T-helper 2 cell (primary cell): ENCODE data around the gene VPS29.
"Not testable (repeated sequence)": the region's sequence is repeated elsewhere in the genome, so short reads cannot be mapped to it uniquely, and the experiment has no call there.

ENCODE experiments used
- DNase-seq, 5 experiments: peaks; one replicate each; pipeline versions ENCODE4 v3.0.0 to v3.0.0-alpha.2; 2012 to 2022
- total RNA-seq, 2 donors: gene quantifications; one replicate each; lab custom pipeline; 2026; lab: John Stamatoyannopoulos, UW

The VPS29 gene
- 34.0 to 60.1 reads per million in 2 donors for total RNA-seq

DNA sequence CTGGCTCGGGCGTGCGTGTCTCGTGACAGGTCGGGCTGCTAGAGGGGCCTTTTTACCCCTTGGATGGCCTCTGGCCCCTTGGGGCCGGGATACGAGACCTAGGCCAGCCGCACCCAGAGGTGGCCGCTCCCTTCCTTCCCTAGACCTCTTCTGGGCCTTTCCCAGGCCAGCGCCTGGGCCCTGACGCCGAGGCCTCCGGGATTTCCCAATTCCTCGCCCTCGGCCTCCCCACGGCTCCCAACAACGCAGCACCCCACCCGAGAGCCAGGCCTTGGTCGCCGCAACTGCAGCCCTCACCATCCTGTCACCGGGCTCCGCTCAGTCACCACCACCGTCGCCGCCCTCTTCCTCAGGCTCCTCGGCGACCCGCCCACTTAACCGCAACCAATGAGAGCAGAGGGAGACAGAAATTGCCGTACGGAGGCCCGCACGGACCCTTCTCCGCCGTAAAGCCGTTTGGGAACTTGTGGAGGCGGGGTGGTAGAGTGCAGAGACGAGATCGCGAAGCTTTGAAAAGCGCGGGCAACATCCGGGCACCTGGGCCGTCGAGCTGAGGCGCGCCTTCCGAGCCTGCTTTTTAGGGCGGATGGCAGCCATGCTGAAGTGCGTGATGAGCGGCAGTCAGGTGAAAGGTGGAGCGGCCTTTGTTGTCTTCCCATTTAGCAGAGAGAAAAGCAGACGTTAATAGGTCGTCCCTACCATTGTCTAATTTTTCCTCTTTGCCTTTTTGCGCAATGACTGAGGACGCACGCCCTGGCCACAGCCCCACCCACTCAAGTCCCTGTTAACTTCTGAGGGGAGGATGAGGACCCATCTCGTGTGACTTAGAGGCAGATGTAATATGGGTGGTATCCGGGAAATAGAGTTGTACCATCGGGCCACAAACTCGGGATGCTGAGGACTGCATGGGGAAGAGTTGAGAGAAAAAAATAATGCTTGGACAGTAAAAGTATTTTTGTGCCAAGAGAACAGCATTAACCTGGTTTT lies at the start of gene VPS29, which contains the start of gene RAD9B:
VPS29 (minus strand) TSS at position 360 of the 987 bp plus-strand sequence; CDS start at position 300, 60 bp downstream.
RAD9B (plus strand) TSS at position 580 of the 987 bp plus-strand sequence; CDS start at position 587, 7 bp downstream.
- peak; percentile 97 to 100 (median 98) for DNase-seq

DNA sequence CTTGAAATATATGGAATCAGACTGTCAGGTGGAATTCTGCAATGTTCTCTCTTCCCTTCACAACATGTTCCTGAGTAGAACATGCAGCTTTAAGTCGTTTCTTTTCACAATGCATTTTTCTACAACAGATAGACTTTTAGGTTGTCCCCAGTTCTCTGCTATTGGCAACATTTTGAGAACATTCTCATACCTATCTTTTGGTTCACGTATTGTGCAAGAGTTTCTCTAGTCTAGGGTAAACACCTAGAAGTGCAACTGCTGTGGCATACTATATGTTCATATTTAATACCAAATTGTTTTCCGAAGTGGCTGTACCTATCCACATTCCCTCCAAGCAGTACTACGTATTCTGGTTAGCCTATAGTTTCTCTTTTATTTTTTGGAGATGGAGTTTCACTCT lies 49.1 kb upstream of the VPS29 start:
- DNase-seq: no peak

DNA sequence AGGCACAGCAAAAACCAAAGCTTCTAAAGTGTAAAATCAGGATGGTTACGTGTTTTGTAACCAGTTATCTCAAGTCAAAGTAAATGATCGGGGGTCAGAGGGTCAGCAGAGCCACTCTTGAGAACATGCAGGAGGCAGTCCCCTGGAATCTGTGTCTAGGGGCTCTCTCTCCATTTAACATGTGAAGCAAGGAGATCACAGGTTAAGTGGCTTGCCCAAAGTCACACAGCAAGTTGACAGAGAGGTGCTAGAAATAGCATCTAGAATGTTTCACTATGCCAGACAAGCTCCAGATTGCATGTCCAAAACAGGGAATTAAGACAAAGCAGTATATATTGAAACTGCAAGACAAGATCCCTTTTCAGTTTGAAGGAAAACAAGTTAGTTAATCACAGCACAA lies 47.8 kb upstream of the VPS29 start:
- no peak for DNase-seq

DNA sequence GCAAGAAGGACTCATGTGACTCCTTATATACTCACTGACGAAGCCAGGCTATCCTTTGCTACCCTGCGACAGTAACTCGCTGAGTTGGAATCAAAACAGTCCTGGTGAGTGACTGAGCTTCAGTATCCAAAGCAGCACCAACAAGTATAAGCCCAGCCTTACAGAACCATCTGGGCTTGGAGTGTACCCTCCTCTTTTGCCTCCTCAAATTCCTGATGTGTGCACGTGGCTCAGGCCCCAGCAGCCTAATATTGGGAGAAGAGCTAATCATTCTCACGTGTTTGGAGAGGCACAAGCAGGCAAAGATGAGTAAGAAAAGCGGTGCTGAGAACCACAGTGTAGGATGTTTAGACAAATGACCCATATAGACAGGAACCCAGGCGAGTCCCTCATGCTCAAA lies 46.8 kb upstream of the VPS29 start:
- DNase-seq: no peak

DNA sequence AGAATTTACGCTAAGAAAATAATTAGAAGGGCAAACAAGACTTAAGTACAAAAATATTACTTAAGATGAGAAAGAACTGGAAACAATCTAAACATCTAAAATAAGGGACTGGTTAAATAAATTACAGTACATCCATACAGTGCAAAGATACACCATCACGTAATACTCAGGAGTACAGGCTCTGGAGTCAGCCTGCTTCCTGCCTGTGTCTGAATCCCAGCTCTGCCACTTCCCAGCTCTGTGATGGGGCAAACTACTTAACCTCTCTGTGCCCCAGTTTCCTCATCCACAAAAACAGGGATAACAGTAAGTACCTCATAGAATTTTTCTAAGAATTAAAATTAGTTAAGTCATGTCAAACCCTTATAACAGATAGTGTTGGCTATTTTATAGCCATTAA lies 45.2 kb upstream of the VPS29 start:
- no peak for DNase-seq

DNA sequence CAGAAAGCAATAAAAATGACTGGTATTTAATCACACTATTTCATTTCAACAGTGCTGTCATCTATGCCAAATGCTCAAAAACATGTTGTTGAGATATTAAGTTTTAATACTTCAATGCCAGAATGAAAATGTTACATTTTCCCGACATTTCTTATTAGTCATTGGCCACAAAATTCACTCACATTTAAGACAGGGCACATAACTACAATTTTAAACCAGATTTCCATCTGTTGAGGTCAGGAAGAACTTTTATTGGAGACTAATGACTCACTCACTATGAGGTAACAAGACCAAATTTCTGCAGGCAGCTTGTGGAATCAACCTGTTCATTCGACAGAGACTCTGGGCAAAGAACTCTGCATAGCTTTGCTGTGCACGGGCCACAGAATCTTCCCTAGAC lies 44.4 kb upstream of the VPS29 start:
- DNase-seq: no peak

DNA sequence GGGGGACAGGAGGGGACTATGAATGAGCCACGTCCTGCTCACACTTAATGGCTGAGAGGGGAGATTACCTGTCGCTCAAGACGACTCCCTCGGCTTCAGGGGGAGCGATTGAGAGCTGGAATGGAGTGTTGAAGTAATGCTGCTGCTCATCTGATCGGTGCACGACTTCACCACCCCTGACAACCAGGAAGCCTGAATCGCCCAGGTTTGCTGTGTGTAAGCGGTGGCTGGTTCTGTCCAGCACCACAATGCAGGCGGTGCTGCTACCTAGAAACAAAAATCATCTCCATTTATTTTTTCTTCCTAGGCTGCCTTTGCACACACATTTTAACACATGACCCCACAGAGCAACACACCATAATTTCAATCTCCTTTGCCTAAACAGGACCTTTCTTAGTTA lies 43.9 kb upstream of the VPS29 start:
- DNase-seq: no peak

DNA sequence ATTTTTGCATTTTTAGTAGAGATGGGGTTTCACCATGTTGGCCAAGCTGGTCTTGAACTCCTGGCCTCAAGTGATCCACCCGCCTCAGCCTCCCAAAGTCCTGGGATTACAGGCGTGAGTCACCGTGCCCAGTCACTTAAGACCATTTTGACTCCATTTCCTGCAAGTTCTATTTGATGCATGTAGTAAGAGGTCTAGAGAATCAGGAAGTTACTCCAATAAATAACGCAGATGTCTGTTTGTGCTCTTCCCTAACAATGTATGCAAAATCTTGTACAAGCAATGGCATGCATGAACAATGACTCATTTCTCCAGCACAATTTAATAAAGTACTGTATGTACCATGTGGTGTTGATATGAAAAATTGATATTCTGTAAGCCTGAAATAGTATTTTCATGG lies 43.3 kb upstream of the VPS29 start:
- not testable (repeated sequence) for DNase-seq

DNA sequence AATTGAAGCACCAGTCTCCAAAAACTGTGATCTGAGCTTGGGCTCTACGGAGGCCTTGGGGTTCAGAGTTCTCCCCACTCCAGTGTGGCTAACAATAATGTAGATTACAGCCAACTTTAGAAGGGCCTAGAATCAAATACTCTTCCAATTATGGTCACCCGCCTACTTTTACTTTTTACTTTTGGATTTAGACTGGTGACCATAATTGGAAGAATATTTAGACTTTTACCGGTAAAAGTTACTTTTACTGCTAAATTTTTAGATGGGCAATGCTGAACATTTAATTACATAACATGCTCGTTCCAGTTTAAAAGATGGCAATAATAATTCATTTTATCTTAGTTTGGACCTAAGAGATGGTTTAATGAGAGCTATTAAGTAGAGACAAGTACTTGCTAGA lies 42.1 kb upstream of the VPS29 start:
- no peak for DNase-seq

DNA sequence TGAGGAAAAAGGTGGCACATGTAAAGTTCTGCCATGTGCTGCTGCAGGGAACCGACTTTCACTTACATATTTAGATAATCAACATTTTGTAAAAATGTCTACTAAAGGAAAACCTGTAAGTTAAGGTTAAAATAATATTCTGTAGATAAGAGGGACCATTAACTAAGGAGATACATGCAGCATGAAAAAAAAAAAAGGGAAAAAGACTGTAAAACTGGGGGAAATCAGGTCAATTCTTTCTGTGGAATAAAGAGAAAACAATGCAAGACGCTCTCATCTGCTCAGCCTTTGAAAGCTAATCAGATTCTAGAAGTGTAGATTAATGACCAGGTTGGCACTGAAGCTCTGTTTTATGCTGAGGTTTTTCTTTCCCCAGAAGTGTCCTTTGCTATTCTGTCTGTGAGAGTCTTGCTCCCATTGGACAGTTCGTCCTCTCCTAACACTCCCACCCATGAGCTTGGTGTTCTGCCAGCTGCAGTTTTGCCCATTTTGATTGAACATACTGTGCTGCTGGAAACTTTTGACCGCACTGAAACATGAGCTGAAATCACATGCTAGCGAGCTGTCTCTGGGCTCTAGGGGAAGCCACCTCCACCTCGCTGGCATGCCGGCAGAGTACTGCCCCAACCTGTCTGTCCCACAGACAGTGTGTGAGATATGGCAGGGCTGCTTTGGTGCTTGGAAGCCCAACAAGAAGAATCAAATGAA lies 41.5 kb upstream of the VPS29 start:
- peak in 1 of 5 experiments; percentile 8 for DNase-seq

DNA sequence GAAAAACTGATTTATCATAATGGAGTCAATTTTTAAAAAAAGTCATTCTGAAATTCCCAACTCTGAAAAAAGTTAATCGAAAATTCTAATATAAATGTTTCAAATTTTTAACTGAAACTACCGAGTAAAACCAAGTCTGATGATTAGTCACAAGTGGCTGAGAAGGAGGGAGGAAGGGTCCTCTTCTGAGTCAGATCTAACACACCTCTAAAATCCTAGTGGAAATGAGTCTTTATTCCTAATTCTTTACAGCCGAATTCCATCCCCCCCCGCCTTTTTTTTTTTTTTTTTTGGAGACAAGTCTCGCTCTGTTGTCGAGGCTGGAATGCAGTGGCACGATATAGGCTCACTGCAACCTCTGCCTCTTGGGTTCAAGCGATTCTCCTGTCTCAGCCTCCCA lies 38.1 kb upstream of the VPS29 start:
- no peak for DNase-seq

DNA sequence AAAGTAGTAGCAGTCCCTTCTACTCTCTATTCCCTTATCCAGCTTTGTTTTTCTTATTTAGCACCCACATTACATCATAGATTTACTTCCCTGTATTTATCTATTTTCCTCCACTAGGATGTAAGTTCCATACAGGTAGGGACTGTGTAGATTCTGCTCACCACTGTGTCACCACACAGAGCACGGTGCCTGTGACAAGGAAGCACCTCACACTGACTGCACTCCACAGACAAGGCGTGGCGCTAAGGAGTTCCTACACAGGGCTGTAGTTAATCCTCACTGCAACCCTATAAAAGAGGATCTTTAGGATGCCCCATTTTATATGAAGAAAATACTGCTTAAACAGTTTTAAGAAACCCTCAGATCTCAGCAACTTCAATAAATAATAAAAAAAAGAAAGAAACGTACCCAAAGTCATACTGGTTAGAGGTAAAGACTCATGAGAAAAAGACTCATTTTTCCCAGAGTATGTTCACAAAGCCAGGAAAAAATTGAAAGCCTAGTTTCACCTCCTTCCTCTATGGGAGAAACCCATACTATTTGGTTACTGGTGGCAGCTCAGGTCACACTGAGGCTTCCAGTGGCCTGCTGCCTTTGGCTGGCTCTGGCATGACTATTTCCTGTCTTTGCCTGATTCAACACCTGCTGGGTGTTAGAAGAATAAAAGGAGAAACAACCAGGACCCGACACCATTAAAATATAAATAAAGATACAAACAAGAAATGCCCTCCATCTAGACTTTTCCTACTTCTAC lies 37.1 kb upstream of the VPS29 start:
- DNase-seq: no peak

DNA sequence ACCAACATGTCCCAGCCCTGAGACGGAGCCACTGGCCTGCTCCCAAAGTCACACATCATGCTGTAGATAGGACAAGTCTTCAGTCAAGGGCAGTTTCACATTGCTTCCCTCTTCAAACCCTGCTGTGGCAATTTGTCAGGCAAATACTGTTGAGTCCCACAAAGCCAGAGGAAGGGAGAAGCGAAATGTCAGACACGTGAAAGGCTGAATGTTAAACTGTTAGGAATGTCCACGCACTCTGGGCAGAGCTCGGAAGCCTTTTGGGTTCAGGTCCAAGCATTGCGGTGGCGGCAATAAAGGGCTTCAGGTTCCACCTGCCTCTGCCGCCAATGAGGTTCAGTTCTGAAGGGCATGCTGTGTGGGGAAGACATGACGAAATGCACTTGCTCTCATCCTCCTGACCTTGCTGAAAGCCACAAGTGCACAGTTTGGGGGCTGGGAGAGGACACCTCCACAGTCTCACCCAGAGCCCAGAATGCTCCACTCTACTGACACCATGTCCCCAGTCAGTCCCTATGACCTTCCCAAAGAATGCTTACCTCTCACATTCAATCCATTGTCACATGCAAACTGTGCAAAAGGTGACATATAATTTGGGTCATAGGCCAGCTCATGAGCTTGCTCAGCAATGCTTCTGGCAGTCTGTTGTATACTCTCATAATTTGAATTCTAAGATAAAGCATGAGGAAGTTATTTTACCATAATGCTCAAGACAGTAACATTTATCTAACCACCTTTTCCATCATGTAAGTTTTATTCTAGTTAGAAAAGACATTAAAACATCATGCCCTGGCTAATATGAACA lies 35.9 kb upstream of the VPS29 start:
- no peak for DNase-seq

DNA sequence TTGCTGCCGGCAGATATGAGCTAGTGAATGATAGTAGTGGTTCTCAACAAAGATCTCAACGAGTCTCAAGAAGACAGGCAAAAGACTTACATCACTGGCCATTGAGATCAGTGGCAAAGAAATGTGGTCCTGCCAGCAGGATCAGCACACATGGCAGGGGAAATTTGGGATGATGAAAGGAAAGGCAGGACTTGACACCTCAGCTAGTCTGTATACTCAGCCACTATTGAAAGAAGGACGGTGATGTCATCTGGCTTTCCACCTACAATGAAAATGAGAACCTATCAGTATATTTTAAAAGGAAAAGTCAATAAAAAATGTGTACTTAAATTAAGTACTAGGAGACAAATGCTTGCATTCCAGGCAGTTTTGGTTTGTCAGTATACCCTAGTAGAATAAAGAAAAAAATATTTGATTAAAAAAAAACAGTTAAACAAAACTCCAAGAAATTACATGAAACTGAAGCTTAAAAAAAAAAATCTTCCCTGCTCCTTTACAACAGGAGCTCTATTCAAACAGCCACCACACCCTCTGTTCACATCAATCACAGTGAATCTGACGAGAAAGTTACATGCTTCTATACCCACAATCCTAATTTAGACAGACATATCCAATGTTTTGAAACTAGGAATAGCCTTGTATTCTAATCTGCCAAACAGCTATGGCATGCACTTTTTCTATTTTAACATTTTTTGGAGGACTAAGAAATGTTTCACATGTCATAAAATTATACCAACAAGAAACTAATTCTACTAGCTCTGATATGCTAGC lies 35.1 kb upstream of the VPS29 start:
- no peak for DNase-seq

DNA sequence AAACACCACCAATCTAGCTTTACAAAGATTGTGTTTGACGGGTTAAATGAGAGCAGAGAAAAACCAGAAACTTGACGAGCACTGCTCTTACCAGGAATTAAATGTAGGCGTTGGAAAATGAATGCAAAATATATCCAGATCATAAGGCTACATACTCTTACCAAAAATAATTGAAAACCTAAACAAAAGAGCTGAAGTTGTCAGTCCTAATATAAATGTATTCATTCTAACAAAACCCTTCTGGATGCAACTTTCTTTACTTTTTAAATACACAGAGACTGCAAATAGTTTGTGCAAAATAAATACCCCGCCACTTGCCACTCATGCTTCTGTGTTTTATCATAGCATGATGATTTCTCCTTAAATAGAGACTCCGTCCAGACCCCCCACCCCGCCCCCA lies 32.9 kb upstream of the VPS29 start:
- no peak for DNase-seq

DNA sequence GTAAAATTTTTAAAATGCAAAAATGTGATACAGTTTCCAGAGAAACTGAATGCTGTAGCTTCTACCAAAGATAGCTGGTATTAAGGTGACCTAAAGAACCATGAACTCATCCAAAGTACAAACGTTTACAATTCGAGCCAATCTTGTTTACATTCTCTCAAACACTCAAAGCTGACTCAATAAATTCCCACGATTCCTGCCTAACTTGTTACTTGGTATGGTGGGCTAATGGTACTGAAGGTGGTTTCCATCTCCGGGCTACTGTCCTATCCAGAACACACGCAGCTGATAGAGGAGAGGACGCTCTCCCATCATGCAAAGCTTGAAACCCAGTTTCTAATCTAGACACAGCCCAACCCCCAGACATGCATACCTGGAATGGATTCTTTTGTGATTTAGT lies 31.7 kb upstream of the VPS29 start:
- DNase-seq: no peak

DNA sequence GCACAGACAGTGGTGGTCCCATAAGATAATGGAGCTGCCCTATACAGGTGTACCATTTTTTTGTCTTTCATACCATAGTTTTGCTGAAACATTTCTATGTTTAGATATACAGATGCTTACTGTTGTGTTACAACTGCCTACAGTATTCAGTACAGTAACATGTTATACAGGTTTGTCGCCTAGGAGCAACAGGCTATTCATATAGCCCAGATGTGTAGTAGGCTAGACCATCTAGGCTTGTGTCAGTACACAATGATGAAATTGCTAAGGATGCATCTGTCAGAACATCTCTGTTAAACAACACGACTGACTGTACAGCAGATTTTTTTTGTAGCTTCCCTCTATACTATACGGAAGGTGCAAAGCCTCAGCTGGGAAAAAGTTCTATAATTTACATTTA lies 30.7 kb upstream of the VPS29 start:
- no peak for DNase-seq

DNA sequence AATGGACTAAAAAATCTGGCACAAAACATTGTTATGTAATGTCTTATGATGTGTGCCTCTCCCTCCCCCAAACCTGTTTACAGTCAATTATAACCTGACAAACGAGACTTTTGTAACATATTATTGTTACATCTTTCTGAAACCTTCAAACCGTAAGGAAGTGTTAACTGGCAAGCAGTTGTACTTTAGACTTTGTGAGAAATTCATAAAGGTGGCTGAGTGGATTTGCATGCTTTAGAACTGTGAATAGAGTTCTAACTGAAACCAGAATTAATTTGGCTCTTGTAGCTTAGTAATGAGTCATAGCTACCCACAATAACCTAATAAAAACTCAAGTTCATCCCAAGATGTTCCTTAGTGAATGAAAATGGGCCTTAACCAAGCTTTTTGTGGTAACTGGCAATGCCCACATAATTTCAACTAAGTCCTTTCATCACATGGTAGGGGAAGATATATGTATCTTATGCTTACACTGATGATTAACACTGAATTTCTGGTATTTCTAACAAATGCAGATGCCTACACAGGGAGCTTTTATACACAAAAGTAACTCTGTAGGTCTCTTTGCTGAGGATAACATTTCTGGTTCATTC lies 29.9 kb upstream of the VPS29 start:
- peak in 1 of 5 experiments; percentile 36 for DNase-seq

DNA sequence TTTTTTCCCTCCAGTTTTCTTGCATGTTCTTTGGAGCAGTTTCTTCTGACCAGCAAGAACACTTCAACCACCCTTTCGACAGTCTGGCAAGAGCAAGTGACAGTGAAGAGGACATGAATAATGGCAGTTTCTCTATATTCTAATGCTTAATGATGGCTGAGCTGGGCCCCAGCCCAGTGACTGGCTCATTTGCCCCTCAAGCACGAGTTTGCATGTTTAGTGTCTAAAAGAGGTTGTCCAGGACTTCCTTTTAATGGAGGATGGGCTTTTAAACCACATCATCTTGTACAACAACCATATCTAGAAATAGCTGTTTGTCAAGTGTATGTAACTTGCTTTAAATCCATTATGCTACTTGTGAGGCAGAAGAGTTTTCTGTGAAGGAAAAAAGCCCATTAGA lies 28.6 kb upstream of the VPS29 start:
- DNase-seq: no peak

DNA sequence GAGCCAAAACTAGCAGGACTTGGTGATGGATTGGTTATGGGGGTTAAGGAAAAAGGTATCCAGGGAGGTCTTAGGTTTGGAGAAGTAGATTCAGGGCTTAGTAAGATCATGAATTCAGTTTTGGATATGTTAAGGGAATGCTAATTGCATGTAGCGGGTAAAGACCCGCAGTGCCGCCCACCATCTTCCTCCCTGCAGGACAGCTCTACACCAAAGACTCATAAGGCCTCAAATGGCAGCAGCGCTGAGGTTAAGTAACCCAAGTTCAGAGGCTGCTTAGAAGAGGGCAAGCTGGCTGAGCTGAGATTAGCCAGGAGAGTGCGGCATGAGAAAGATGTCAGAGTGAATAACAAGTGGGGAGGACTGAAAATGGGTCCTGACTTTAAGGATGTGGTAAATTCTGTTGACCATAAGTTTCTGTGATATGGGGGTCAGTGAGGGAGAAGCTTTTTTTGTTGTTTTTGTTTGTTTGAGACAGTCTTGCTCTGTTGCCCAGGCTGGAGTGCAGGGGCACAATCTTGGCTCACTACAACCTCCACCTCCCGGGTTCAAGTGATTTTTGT lies 26.4 kb upstream of the VPS29 start:
- DNase-seq: no peak
